Right lobe of liver (tissue), 4 donors: ENCODE results near the gene CRP.

ENCODE experiments used
- CTCF ChIP-seq, 4 donors: fragments of 200-600 bp in 3 of 4; fragments of 450-650 bp in 1 of 4; IDR thresholded peaks; one replicate each; pipeline versions ENCODE4 v1.5.1 to v1.8.0; 2016 to 2022; ENCODE audit warnings: antibody characterized with exemption in 4 of 4, mild to moderate bottlenecking in 2 of 4
- POLR2A ChIP-seq: fragments of 450-650 bp; IDR thresholded peaks from one replicate; pipeline ENCODE4 v1.6.1; 2017; ENCODE audit warnings: antibody characterized with exemption, mild to moderate bottlenecking
- donor health status: DM: no; HTN: no; CAD: no.
- donor health status: DM: no; HTN: no; CAD: no.
- donor health status: DM: no; HTN: yes; CAD: no.

GRCh38 chr1:159714529-159714928, at the start of gene CRP:
- no peak for TF ChIP-seq CTCF (IDR thresholded peaks at IDR 0.05)
- peak; percentile 88 for TF ChIP-seq POLR2A
